GM12873 (cell line): ENCODE results near the gene CCDC88C.

ENCODE experiments used
- CTCF ChIP-seq: IDR thresholded peaks from 2 replicates; pipeline ENCODE4 v1.5.1; 2012; ENCODE audit warnings: low read depth, mild to moderate bottlenecking, moderate library complexity, low read length, control low read depth; ENCODE audit not compliant: insufficient read depth; ENCODE audit errors: missing control alignments

The CCDC88C gene

GRCh38 chr14:91341334-91341733, 76.3 kb downstream of the CCDC88C start:
- TF ChIP-seq CTCF: no peak

GRCh38 chr14:91339671-91340369, 77.8 kb downstream of the CCDC88C start:
- no peak for TF ChIP-seq CTCF

- TF ChIP-seq CTCF: no peak
Observed at GRCh38 chr14:91339076-91339475, 78.5 kb downstream of the CCDC88C start.

GRCh38 chr14:91338379-91338778, 79.2 kb downstream of the CCDC88C start:
- no peak for TF ChIP-seq CTCF

- no peak for TF ChIP-seq CTCF
Observed at GRCh38 chr14:91337699-91338335, 79.8 kb downstream of the CCDC88C start.

- no peak for TF ChIP-seq CTCF
Observed at GRCh38 chr14:91336093-91336450, 81.5 kb downstream of the CCDC88C start.

- no peak for TF ChIP-seq CTCF
Observed at GRCh38 chr14:91335191-91336092, 82.2 kb downstream of the CCDC88C start.
